Uterine smooth muscle cell (primary cell): ENCODE results near the gene LRRC14B. TPM values are rescaled to one million over a fixed set of nuclear protein-coding genes. Genes with fewer than 3 reads are reported as not detected.

Experiments
- total RNA-seq: library from RNA; depleted of rRNA; stranded (reverse); fragments of >200 nt; gene quantifications from 2 replicates; pipeline ENCODE4 v1.2.3, GENCODE V29; 2014

The LRRC14B gene
- total RNA-seq, result not detected in 2 replicates

GRCh38 chr5:191036-191948 is at the start of gene LRRC14B:
LRRC14B (plus strand) TSS chr5:191495; CDS start chr5:191539, 44 bp downstream.

DNA sequence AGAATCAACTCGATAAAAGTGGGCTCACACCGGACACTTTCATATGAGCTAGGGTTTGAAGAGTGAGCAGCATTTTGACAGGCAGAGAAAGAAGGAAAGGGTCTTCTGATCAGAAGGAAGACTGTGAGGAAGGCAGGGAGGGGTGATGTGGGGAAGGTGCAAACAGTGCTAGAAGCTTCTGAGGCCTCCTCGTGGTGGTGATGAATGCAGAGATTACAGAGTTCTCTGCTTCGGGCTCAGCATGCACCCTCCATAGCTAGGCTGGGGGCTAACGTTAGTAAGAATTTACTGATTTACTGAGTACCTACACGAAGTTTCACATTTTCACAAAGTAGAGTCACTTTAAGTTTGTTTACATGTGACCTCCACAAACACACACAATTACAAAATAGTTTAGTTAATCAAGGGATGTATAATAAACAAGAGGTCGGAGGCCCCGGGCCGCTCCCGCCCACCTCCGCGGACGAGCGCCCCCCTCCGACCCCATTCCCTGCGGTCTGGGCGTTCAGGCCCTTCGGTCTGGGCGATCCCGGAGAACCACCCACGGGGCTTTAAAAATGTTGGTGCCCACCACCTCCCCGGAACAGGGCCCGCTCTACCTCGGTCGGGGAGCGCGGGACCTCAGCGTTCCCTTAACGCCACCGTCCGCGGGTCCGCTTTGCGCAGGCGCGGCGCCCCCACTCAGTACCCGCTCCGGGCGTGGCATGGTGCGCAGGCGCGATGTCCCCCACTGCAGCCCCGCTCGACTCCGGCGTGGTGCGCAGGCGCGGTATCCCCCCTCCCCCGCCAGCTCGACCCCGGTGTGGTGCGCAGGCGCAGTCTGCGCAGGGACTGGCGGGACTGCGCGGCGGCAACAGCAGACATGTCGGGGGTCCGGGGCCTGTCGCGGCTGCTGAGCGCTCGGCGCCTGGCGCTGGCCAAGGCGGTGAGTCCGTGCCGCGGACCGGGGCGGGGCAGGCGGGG is 26.5 kb downstream of the LRRC14B start, which contains the start of the genes CCDC127 and SDHA:
Gene CCDC127 (minus strand): TSS at position 660 of the 963 bp plus-strand sequence. CDS start 1,304 bp downstream, outside the sequence.
Gene SDHA (plus strand): TSS at position 827 of the 963 bp plus-strand sequence. CDS start 36 bp downstream, at position 863.

Other genes starting within 250 kb of the LRRC14B start
- gene PLEKHG4B, start 99.3 kb upstream of the LRRC14B start, total RNA-seq, result under 0.01 TPM in 2 replicates
- 5.4 and 5.5 TPM in 2 replicates for gene CCDC127, start 26.7 kb downstream of the LRRC14B start, total RNA-seq
- gene SDHA, start 26.8 kb downstream of the LRRC14B start, total RNA-seq, result 133 and 176 TPM in 2 replicates
- gene PDCD6, start 80.2 kb downstream of the LRRC14B start, total RNA-seq, result 115 and 119 TPM in 2 replicates
- 26.7 and 28.0 TPM in 2 replicates for gene AHRR, start 130.2 kb downstream of the LRRC14B start, total RNA-seq